Tibial nerve (tissue), 4 donors: ENCODE measurements around the gene LOXHD1.

Source experiments
- EP300 ChIP-seq, 2 donors: sonication (generic); formaldehyde crosslinking; IDR thresholded peaks; one replicate each; pipeline ENCODE4 v1.6.1; 2017; ENCODE audit warnings: antibody characterized with exemption in 2 of 2, mild to moderate bottlenecking in 1 of 2
- POLR2A ChIP-seq, 2 donors: fragments of 450-650 bp; IDR thresholded peaks; one replicate each; pipeline ENCODE4 v1.6.1; 2017; ENCODE audit warnings: antibody characterized with exemption in 2 of 2, mild to moderate bottlenecking in 2 of 2, moderate library complexity in 2 of 2
- TF ChIP-seq, protein P1 (sequence below), 5 experiments: fragments of 200-600 bp in 3 of 5; fragments of 450-650 bp in 2 of 5; sonication (generic) in 3 of 5; IDR thresholded peaks; one replicate each; pipeline ENCODE4 v1.5.1; 2016 to 2019; ENCODE audit warnings: antibody characterized with exemption in 5 of 5, mild to moderate bottlenecking in 3 of 5, moderate library complexity in 2 of 5

DNA sequence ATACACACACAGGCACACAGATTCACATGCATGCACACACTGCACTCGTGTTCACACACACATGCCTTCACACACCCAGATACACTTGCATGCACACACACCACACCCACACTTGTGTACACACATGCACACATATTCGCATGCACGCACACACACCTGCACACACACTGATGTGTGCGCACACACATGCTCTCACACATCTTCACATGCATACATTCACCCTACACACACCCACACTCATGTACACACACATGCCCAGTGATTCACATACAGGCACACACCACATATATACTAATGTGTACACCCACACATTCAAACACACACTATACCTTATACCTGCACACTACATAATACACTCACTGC lies 181.6 kb downstream of the LOXHD1 start:
- TF ChIP-seq, protein P1, sequence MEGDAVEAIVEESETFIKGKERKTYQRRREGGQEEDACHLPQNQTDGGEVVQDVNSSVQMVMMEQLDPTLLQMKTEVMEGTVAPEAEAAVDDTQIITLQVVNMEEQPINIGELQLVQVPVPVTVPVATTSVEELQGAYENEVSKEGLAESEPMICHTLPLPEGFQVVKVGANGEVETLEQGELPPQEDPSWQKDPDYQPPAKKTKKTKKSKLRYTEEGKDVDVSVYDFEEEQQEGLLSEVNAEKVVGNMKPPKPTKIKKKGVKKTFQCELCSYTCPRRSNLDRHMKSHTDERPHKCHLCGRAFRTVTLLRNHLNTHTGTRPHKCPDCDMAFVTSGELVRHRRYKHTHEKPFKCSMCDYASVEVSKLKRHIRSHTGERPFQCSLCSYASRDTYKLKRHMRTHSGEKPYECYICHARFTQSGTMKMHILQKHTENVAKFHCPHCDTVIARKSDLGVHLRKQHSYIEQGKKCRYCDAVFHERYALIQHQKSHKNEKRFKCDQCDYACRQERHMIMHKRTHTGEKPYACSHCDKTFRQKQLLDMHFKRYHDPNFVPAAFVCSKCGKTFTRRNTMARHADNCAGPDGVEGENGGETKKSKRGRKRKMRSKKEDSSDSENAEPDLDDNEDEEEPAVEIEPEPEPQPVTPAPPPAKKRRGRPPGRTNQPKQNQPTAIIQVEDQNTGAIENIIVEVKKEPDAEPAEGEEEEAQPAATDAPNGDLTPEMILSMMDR (IDR thresholded peaks at IDR 0.05), result no peak
- TF ChIP-seq POLR2A (IDR thresholded peaks at IDR 0.05) (no peak), EP300 (IDR thresholded peaks at IDR 0.05) (no peak)
